Neural cell (in vitro differentiated cells): ENCODE results near the gene ELOB. TPM values are rescaled to one million over a fixed set of nuclear protein-coding genes. Genes with fewer than 3 reads are reported as not detected.
"Not testable (repeated sequence)": the region's sequence is repeated elsewhere in the genome, so short reads cannot be mapped to it uniquely, and the experiment has no call there.

ENCODE experiments used
- H2AFZ ChIP-seq: fragments of 200-600, 300-800 bp; sonication (generic), shearing (Covaris generic); 2 replicates; pipeline ENCODE4 v1.6.0; 2014; ENCODE audit warnings: low read depth, mild to moderate bottlenecking, antibody characterized with exemption, low read length, moderate library complexity
- H3F3A ChIP-seq: fragments of 200-600 bp; shearing (Covaris generic); 2 replicates; pipeline ENCODE4 v1.6.1; 2016; ENCODE audit warnings: mild to moderate bottlenecking, moderate library complexity, mixed read lengths, antibody characterized with exemption, low read length; ENCODE audit not compliant: insufficient read depth, poor library complexity, severe bottlenecking
- H3K27ac ChIP-seq: fragments of 200-600, 300-800 bp; sonication (generic), shearing (Covaris generic); 2 replicates; pipeline ENCODE4 v1.5.1; 2014; ENCODE audit warnings: mild to moderate bottlenecking, low read length, moderate library complexity
- H3K27me3 ChIP-seq: fragments of 300-800, 200-600 bp; sonication (generic), shearing (Covaris generic); 2 replicates; pipeline ENCODE4 v1.6.0; 2014; ENCODE audit warnings: mild to moderate bottlenecking, low read depth, low read length, moderate library complexity; ENCODE audit not compliant: insufficient read depth
- H3K36me3 ChIP-seq: fragments of 300-800, 200-600 bp; sonication (generic), shearing (Covaris generic); 2 replicates; pipeline ENCODE4 v1.5.1; 2014; ENCODE audit warnings: mild to moderate bottlenecking, antibody characterized with exemption, low read length, moderate library complexity; ENCODE audit not compliant: insufficient read depth
- H3K4me2 ChIP-seq: fragments of 300-800, 200-600 bp; sonication (generic), shearing (Covaris generic); 2 replicates; pipeline ENCODE4 v1.6.0; 2014; ENCODE audit warnings: mild to moderate bottlenecking, low read length
- H3K4me3 ChIP-seq: fragments of 300-800, 200-600 bp; sonication (generic), shearing (Covaris generic); 2 replicates; pipeline ENCODE4 v1.5.1; 2014; ENCODE audit warnings: mild to moderate bottlenecking, low read length, moderate library complexity
- H3K79me2 ChIP-seq: fragments of 200-600 bp; shearing (Covaris generic); replicated peaks from 2 replicates; pipeline ENCODE4 v1.6.0; 2014; ENCODE audit warnings: mild to moderate bottlenecking, low read length, moderate library complexity; ENCODE audit not compliant: insufficient read depth
- H3K9ac ChIP-seq: fragments of 300-800, 200-600 bp; sonication (generic), shearing (Covaris generic); 2 replicates; pipeline ENCODE4 v1.6.1; 2016; ENCODE audit warnings: mild to moderate bottlenecking, low read length, mixed read lengths
- H3K9me2 ChIP-seq: fragments of 200-600 bp; shearing (Covaris generic); 2 replicates; pipeline ENCODE4 v1.6.1; 2016; ENCODE audit warnings: mild to moderate bottlenecking, low read length, mixed read lengths; ENCODE audit not compliant: insufficient read depth
- H3K9me3 ChIP-seq: fragments of 200-600, 300-800 bp; sonication (generic), shearing (Covaris generic); 2 replicates; pipeline ENCODE4 v1.6.1; 2016; ENCODE audit warnings: mild to moderate bottlenecking, mixed run types, low read length, moderate library complexity, mixed read lengths
- H4K20me1 ChIP-seq: fragments of 200-600 bp; shearing (Covaris generic); 2 replicates; pipeline ENCODE4 v1.6.1; 2016; ENCODE audit warnings: mild to moderate bottlenecking, mixed run types; ENCODE audit not compliant: insufficient read depth
- EP300 ChIP-seq: fragments of 450-650 bp; conservative IDR thresholded peaks from 2 replicates; pipeline ENCODE4 v1.6.1; 2014; ENCODE audit warnings: antibody characterized with exemption, mild to moderate bottlenecking, moderate library complexity; ENCODE audit not compliant: poor library complexity, severe bottlenecking
- EZH2 ChIP-seq: fragments of 200-600, 300-800 bp; shearing (Covaris generic), sonication (generic); IDR thresholded peaks from 2 replicates; pipeline ENCODE4 v1.6.1; 2014; ENCODE audit warnings: antibody characterized with exemption, low read length, borderline replicate concordance, mild to moderate bottlenecking; ENCODE audit not compliant: insufficient read depth, poor library complexity, severe bottlenecking
- MXI1 ChIP-seq: fragments of 450-650 bp; conservative IDR thresholded peaks from 2 replicates; pipeline ENCODE4 v1.6.1; 2014; ENCODE audit warnings: antibody characterized with exemption, mild to moderate bottlenecking; ENCODE audit not compliant: poor library complexity, severe bottlenecking
- POLR2AphosphoS5 ChIP-seq: IDR thresholded peaks from 2 replicates; pipeline ENCODE4 v1.6.1; 2012
- RAD21 ChIP-seq: fragments of 450-650 bp; conservative IDR thresholded peaks from 2 replicates; pipeline ENCODE4 v1.6.1; 2014; ENCODE audit warnings: antibody characterized with exemption, mild to moderate bottlenecking, moderate library complexity
- SMC3 ChIP-seq: fragments of 450-650 bp; conservative IDR thresholded peaks from 2 replicates; pipeline ENCODE4 v1.6.1; 2014; ENCODE audit warnings: antibody characterized with exemption, mild to moderate bottlenecking, moderate library complexity; ENCODE audit not compliant: poor library complexity
- TAF1 ChIP-seq: IDR thresholded peaks from 2 replicates; pipeline ENCODE4 v1.6.1; 2012; ENCODE audit warnings: low read depth
- polyA plus RNA-seq: library from polyadenylated mRNA; depleted of rRNA; stranded (reverse); fragments of >200 nt; gene quantifications from 2 replicates; pipeline ENCODE4 v1.2.3, GENCODE V29; 2014
- TF ChIP-seq, protein P1 (sequence below): fragments of 450-650 bp; IDR thresholded peaks from 2 replicates; pipeline ENCODE4 v1.5.1; 2014; ENCODE audit warnings: antibody characterized with exemption, mild to moderate bottlenecking, moderate library complexity; ENCODE audit not compliant: poor library complexity, severe bottlenecking
- TF ChIP-seq, protein P2 (sequence below): IDR thresholded peaks from 2 replicates; pipeline ENCODE4 v1.6.1; 2012; ENCODE audit warnings: borderline replicate concordance

ELOB gene
- polyA plus RNA-seq, 1 donor from 2014 or later, result 513 TPM

DNA sequence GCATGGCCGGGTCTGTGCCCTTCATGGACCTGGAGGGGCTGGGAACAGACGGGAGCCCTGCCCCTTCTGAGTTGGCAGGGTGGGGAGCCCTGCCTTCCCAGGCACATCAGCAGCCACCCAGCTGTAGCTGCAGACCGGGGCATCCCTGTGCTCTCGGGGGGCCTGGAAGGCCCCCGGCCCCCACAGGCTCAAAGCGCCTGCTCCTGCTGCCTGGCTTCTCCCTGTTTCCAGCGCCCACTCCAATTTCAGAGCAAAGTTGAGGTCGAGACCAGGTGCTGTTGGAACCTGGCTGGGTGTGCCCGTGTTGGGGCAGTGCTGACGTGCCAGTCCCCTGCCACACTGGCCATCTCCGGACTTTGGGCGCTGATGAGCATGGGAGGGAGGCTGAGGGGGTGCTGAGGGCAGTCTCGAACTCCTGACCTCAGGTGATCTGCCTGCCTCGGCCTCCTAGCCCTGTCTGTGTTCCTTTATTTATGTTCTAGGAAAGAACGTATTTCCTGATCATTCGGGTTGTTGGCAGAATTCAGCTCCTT is 52.2 kb downstream of the ELOB start:
- no peaks in the 10 kb centered on the region for H3K27me3 ChIP-seq
- no peaks in the 10 kb centered on the region for H3K9me2 ChIP-seq
- no peaks in the 10 kb centered on the region for H3K79me2 ChIP-seq
- no peaks in the 10 kb centered on the region for H4K20me1 ChIP-seq
- H2AFZ ChIP-seq, result no peak overlapping the region
- no peak overlapping the region for H3K27ac ChIP-seq
- TF ChIP-seq, protein P1, sequence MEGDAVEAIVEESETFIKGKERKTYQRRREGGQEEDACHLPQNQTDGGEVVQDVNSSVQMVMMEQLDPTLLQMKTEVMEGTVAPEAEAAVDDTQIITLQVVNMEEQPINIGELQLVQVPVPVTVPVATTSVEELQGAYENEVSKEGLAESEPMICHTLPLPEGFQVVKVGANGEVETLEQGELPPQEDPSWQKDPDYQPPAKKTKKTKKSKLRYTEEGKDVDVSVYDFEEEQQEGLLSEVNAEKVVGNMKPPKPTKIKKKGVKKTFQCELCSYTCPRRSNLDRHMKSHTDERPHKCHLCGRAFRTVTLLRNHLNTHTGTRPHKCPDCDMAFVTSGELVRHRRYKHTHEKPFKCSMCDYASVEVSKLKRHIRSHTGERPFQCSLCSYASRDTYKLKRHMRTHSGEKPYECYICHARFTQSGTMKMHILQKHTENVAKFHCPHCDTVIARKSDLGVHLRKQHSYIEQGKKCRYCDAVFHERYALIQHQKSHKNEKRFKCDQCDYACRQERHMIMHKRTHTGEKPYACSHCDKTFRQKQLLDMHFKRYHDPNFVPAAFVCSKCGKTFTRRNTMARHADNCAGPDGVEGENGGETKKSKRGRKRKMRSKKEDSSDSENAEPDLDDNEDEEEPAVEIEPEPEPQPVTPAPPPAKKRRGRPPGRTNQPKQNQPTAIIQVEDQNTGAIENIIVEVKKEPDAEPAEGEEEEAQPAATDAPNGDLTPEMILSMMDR, result no peak
- no peak for TF ChIP-seq RAD21
- no peak for TF ChIP-seq TAF1
- TF ChIP-seq POLR2AphosphoS5, result no peak
- no peak for TF ChIP-seq MXI1
- TF ChIP-seq, protein P2, sequence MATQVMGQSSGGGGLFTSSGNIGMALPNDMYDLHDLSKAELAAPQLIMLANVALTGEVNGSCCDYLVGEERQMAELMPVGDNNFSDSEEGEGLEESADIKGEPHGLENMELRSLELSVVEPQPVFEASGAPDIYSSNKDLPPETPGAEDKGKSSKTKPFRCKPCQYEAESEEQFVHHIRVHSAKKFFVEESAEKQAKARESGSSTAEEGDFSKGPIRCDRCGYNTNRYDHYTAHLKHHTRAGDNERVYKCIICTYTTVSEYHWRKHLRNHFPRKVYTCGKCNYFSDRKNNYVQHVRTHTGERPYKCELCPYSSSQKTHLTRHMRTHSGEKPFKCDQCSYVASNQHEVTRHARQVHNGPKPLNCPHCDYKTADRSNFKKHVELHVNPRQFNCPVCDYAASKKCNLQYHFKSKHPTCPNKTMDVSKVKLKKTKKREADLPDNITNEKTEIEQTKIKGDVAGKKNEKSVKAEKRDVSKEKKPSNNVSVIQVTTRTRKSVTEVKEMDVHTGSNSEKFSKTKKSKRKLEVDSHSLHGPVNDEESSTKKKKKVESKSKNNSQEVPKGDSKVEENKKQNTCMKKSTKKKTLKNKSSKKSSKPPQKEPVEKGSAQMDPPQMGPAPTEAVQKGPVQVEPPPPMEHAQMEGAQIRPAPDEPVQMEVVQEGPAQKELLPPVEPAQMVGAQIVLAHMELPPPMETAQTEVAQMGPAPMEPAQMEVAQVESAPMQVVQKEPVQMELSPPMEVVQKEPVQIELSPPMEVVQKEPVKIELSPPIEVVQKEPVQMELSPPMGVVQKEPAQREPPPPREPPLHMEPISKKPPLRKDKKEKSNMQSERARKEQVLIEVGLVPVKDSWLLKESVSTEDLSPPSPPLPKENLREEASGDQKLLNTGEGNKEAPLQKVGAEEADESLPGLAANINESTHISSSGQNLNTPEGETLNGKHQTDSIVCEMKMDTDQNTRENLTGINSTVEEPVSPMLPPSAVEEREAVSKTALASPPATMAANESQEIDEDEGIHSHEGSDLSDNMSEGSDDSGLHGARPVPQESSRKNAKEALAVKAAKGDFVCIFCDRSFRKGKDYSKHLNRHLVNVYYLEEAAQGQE, result no peak
- TF ChIP-seq EP300, result no peak
- no peak for TF ChIP-seq EZH2
- TF ChIP-seq SMC3, result no peak
- no peak overlapping the region for H3K9ac ChIP-seq
- H3K4me2 ChIP-seq, result no peak overlapping the region
- H3K4me3 ChIP-seq, result no peak overlapping the region
- no peaks in the 10 kb centered on the region for H3F3A ChIP-seq
- H3K9me3 ChIP-seq, result no peaks in the 10 kb centered on the region
- H3K36me3 ChIP-seq, result no peaks in the 10 kb centered on the region

GRCh38 chr16:2724088-2724676 is 52.9 kb downstream of the ELOB start:
- H4K20me1 ChIP-seq, result no peaks in the 10 kb centered on the region
- no peaks in the 10 kb centered on the region for H3K27me3 ChIP-seq
- no peak overlapping the region for H3K27ac ChIP-seq
- no peak overlapping the region for H2AFZ ChIP-seq
- no peaks in the 10 kb centered on the region for H3F3A ChIP-seq
- no peaks in the 10 kb centered on the region for H3K9me3 ChIP-seq
- H3K36me3 ChIP-seq, result no peaks in the 10 kb centered on the region
- no peak for TF ChIP-seq RAD21
- TF ChIP-seq, protein P2, result no peak
- no peak for TF ChIP-seq POLR2AphosphoS5
- TF ChIP-seq, protein P1, result no peak
- TF ChIP-seq EP300, result no peak
- TF ChIP-seq EZH2, result no peak
- TF ChIP-seq TAF1, result no peak
- TF ChIP-seq SMC3, result no peak
- TF ChIP-seq MXI1, result no peak
- no peak overlapping the region for H3K9ac ChIP-seq
- H3K79me2 ChIP-seq, result no peaks in the 10 kb centered on the region
- H3K4me3 ChIP-seq, result no peak overlapping the region
- H3K9me2 ChIP-seq, result no peaks in the 10 kb centered on the region
- no peak overlapping the region for H3K4me2 ChIP-seq

DNA sequence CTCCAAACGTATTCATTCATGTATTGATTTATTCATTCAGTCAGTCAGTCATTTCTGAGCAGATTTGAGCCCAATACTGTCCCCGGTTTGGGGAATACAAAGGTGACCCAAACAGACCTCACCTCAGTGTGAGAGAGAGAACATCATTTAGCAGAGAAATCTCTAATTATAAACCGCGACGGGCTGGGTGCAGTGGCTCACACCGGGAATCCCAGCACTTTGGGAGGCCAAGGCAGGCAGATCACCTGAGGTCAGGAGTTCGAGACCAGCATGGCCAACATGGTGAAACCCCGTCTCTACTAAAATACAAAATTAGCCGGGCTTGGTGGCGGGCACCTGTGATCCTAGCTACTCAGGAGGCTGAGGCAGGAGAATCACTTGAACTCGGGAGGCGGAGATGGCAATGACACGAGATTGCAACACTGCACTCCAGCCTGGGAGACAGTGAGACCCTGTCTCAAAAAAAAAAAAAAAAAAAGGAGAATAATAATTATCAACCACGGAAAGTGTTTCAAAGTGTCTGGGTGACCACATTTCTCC is 55.4 kb downstream of the ELOB start:
- H3K36me3 ChIP-seq, H3K9me3 ChIP-seq, H3F3A ChIP-seq, H3K27me3 ChIP-seq, H4K20me1 ChIP-seq, H3K4me2 ChIP-seq, H3K27ac ChIP-seq, H3K9me2 ChIP-seq, H3K79me2 ChIP-seq: not testable (repeated sequence)
- Histone ChIP-seq H2AFZ (peak overlapping the region; percentile 13), H3K9ac (peak overlapping the region; percentile 63), H3K4me3 (peak overlapping the region; percentile 67)
